Hematopoietic multipotent progenitor cell (in vitro differentiated cells): ENCODE results near the gene DOCK1. TPM values are rescaled to one million over a fixed set of nuclear protein-coding genes. Genes with fewer than 3 reads are reported as not detected.
"Not testable (repeated sequence)": the region's sequence is repeated elsewhere in the genome, so short reads cannot be mapped to it uniquely, and the experiment has no call there.

Experiments
- DNase-seq, 3 donors: peaks; one replicate each; pipeline ENCODE4 v3.0.0-alpha.2; 2011 to 2015; ENCODE audit warnings: low read depth in 2 of 3, low spot score in 2 of 3
- total RNA-seq: library from RNA; depleted of rRNA; stranded (reverse); fragments of >200 nt; gene quantifications from one replicate; pipeline ENCODE4 v1.2.3, GENCODE V29; 2012

DOCK1 gene
- total RNA-seq = 27.5 TPM

DNA sequence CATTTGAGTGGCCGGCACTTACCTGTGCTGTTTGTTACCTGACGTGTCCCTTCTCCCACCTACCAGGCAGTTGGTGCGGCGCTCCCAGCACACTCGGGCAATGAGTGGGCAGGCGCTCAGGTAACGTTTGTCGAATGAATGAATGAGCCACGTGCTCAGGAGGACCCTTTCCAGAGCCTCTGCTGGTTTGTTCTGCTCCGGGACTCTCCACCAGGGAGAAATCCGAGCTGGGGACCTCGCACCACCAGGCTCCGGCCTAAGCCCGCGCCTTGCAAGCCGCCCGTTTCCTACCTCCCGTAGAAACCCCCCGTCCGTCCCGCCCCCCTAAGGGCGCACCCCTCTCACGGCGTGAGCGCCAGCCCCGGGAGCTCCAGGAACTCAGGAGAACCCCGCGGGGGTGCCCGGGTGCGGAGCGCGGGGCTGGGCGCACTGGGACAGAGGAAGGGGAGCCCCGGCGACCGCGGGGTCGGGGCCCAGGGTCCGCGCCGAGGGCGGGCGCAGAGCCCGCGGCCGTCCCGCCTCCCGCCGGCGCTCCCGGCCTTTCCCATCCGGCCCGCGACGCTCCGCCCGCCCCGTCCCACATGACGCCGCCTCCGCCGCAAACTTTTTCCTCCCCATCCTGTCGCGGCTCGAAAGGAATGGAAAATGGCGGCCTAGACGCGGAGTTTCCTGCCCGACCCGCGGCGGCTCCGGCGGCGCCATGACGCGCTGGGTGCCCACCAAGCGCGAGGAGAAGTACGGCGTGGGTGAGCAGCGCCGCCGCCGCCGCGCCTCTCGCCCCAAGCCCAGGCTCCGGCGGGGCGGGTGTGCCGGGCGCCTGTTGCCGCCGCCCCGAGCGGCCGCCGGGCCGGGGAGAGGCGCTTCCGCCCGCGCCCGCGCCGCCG, at the start of gene DOCK1:
Gene DOCK1 (plus strand): TSS at position 611 of the 884 bp plus-strand sequence. CDS start 90 bp downstream, at position 701.
- peak in 2 of 3 donors; percentile 50 to 68 for DNase-seq

DNA sequence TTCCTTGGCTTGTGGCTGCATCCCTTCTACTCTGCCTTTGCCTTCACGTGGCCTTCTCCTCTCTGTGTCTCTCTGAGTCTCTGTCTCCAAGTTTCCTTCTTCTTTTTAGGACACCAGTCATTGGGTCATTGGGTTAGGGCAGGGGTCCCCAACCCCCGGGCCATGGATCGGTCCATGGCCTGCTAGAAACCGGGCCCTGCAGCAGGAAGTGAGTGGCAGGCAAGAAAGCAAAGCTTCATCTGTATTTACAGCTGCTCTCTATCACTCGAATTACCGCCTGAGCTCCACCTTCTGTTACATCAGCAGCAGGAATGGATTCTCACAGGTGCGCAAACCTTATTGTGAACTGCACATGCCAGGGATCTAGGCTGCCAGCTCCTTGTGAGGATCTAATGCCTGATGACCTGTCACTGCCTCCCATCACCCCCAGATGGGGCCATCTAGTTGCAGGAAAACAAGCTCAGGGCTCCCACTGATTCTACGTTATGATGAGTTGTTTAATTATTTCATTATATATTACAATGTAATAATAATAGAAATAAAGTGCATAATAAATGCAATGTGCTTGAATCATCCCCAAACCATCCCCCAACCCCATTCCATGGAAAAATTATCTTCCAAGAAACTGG, 47.9 kb upstream of the DOCK1 start:
- no peak for DNase-seq

DNA sequence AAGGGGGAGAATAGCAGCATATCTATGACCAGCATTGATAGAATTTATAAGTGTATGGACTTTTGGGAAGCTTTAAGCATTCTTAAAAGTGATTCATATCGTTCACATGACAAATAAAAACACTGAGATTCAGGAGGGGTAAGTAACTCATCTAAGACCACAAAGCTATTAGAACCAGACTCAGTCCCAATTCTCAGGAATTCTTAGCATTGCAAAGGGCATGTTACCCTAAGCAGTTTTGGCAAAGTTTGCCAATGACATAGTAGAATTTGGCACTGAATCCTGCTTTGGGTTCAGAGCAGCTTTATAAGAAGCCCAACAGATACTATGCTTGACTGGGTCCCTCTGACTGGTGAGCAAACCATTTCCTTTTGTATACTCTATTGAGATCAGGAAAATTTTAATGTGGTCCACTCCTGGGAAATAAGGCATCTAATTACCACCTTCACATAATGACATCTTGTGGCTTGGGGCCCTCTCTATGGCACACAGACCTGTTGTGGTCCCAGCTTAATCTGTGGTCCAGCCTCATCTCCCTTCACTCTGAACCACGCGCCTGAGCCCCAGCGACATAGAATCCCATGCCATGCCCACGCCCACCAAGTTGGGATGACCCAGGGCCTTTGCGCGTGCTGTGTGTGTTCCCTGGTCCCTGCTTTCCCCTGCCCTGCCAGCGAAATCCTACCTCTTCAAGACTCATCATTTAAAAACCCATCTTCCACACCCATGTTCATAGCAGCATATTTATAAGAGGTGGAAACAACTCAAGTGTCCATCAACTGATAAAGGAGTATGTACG, 37.5 kb upstream of the DOCK1 start:
- DNase-seq = no peak

DNA sequence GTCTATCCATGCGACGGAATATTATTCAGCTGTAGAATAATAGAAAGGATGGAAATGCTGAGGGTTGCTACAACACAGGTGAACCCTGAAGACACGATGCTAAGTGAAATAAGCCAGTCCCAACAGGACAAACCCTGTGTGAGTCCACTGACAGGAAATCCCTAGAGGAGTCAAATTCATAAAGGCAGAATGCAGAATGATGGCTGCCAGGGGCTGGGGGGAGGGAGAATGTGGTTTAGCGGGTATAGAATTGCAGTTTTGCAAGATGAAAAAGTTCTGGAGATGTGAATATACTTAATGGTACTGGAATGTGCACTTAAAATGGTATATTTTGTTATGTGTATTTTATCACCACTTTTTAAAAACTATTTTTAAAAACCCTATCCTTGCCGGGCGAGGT, 36.9 kb upstream of the DOCK1 start:
- DNase-seq = no peak

DNA sequence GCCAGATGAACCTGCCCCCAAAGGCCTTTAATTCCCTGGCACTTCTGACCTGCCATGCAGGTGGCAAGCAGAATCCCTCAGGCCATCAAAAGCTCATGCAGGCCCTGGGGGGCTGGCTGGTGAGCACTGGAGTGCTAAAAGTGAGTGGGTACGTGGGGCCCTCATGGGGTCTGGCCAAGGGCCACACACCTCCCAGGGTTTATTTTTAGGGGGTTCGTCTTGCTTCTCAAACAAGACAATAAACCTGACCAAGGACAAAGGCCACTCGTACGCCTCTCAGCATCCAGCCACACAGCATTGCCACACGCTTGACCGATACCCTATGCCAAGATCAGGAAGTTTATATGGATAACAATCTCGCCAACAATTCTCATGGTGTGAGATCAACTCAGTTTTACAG, 33.1 kb upstream of the DOCK1 start:
- no peak for DNase-seq

DNA sequence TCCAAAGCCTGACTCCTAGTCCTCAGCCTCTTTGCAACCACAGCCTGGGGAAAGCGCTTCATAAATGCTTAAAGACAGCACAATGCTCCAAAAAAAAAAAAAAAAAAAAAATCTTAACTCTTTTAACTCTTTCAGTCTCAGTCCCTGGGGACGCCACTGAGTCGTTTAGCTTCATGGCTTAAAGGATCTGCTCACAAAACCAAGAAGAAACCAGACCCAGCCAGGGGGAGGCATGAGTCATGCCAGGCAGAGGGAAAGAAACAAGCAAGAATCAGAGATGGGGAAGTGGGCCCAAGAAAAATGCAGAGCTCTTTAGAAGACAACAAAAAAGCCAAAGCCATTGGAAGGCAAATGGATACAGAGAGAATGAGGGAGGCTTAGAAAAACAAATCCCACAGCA, 32.5 kb upstream of the DOCK1 start:
- peak in 1 of 3 donors; percentile 21 for DNase-seq

DNA sequence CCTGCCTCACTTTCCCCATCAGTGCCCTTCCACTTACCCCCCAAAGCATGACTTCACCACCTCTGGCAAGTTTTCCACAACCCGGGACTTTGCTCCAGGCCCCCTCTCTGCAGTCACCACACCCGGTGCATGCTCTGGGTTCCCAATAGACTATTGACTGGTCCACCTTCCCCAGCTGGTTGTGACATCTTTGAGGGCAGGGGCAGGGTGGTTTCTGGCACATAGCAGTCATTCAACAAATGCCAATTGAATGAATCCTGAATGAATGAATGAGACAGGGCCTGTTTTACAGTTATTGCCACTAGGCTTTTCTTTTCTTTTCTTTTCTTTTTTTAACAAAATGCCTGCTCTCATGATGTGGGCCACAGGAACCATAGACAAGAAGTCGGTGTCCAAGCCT, 28.8 kb upstream of the DOCK1 start:
- DNase-seq = no peak

DNA sequence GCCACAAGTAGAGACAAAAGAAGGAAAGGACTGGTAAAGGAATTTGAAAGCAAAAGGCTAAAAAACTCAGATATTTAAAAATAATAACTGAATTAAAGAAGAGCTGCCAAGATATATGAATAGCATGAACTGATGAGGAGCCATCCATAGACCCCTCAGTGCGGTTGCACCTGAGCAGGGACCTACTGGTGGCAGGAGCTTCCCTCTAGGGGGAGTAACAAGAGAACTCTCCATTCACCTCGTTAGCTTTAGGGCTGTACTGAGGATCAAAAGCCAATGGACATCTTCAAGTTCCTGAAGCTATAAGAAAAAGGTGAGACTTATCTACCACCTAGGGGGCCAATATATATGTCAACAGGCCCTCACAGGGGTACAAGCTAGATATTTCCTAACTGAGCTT, 27.8 kb upstream of the DOCK1 start:
- DNase-seq = no peak

DNA sequence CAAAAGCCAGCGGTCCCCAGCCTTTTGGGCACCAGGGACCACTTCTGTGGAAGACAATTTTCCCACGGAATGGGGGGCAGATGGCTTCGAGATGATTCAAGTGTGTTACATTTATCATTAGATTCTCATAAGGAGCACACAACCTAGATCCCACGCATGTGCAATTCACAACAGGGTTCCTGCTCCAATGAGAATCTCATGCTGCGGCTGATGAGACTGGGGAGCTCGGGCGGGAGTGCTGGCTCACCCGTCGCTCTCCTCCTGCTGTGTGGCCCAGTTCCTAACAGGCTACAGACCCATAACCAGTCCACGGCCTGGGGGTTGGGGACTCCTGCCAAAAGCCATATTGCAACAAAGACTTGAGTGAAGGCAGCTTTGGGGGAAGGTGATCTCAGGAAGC, 26.6 kb upstream of the DOCK1 start:
- no peak for DNase-seq

DNA sequence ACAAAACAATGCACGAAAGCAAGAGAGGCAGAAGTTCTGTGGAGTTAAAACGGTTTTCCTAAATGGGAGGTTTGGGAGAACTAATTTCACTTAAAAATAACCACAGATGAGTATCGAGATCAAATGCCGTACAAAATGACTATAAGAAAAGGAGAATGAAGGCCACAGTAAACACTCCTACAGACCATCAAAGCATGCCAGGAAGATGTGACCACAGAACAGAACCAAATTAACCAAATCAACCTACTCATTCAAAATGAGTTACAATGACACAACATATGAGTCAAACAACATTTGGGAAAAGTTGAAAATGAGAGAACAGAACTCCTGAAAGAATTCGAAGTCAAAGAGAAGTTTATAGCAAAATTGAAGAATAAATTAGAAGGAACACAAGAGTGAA, 24.3 kb upstream of the DOCK1 start:
- DNase-seq = no peak

DNA sequence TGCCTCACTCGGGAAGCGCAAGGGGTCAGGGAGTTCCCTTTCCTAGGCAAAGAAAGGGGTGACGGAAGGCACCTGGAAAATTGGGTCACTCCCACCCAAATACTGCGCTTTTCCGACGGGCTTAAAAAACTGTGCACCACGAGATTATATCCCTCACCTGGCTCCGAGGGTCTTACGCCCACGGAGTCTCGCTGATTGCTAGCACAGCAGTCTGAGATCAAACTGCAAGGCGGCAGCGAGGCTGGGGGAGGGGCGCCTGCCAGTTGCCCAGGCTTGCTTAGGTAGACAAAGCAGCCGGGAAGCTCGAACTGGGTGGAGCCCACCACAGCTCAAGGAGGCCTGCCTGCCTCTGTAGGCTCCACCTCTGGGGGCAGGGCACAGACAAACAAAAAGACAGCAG, 23.2 kb upstream of the DOCK1 start:
- DNase-seq = not testable (repeated sequence)

DNA sequence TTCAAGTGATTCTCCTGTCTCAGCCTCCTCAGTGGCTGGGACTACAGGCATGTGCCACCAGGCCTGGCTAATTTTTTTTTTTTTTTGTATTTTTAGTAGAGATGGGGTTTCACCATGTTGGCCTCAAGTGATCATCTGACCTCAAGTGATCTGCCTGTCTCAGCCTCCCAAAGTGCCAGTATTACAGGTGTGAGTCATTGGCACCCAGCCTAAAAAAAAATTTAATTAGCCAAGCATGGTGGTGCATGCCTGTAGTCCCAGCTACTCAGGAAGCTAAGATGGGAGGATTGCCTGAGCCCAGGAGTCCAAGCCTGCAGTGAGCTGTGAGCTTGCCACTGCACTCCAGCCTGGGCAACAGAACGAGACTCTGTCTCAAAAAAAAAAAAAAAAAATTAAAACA, 16.8 kb upstream of the DOCK1 start:
- DNase-seq = not testable (repeated sequence)

DNA sequence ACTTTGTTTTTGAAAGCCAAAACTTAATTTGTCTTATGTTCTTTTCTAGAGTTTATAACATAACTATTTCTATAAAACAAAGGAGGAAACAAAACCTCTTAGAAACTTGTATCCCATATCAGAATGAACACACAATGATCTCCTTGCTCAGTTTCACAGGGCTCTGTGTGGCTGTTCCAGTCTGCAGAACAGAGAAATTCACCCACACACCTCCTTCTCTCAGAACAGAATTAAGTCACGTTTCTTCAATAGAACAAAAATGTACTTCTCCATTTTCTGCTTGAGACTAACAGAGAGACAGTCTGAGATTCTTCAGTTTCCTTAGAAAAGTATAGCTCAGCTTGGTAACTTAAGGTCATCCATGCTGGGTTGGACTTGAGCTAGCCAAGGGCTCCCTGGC, 15.8 kb upstream of the DOCK1 start:
- no peak for DNase-seq

DNA sequence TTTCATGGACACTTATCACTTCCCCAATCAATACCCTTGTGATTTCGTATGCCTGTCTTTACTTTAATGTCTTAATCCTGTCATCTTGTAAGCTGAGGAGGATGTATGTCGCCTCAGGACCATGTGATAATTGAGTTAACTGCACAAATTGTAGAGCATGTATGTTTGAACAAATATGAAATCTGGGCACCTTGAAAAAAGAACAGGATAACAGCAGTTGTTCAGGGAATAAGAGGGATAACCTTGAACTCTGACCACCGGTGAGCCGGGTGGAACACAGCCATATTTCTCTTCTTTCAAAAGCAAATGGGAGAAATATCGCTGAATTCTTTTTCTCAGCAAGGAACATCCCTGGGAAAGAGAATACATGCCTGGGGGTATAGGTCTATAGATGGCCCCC, 14.4 kb upstream of the DOCK1 start:
- DNase-seq = not testable (repeated sequence)

DNA sequence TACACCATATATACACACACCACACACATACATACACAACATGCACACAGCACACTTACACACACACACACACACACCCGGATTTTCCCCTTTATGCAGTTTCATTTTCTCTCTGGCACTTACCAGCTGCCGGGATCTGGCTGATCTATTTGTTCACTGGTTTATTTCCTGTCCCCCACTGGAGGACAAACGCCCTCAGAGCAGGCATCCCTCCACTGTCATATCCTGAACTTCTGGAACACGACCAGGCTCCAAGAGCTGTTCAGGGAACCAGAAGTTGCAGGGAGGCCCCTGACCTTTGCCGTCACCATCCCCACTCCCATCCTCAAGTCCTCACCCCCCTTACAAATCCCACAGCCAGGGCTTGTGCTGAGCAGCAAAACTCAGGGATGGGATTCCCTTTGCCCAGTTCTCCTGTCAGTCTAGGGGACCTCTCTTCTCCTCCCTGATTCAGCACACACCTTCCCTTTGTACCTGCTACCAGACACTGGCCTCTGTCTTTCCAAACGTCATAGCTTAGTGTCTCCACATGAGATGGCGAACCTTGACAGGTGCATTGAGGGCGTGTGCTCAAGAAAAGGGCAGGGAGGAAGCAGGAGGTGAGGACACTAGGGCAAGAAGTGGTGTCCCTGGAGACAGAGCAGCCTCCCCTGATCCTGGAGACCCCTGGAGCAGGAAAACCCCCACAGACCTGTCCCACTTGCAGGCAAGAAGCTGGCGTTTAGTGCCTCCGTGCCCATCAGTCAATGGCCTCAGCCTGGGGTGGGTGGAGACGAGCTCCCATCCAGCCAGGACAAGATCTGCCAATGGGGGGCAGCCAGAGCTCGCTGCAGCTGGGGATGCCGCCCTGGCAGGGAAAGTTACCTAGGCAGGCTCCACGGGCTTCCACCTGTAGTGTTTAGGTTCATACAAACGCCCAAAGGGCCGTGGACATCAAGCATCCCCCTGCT, 12.7 kb upstream of the DOCK1 start:
- peak in 1 of 3 donors; percentile 31 for DNase-seq

DNA sequence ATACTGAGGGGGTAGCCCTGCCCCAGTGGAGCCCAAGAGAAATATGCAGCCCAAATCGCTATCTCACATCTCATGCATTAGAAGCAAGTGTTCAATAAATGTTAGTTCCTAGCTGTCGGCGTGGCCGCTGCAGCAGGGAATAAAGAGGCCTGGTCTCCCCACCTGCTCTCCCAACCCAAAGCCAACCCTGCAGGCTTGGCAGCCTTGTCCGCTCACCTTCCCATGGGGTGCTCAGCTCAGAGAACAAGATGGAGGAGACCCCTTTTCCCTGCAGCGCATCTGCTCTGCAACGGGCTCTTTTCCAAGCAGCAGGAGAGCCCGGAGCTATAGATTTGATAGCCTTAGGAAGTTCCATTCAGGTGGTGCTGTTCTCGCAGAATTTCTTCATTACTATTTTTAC, 12.0 kb upstream of the DOCK1 start:
- no peak for DNase-seq

DNA sequence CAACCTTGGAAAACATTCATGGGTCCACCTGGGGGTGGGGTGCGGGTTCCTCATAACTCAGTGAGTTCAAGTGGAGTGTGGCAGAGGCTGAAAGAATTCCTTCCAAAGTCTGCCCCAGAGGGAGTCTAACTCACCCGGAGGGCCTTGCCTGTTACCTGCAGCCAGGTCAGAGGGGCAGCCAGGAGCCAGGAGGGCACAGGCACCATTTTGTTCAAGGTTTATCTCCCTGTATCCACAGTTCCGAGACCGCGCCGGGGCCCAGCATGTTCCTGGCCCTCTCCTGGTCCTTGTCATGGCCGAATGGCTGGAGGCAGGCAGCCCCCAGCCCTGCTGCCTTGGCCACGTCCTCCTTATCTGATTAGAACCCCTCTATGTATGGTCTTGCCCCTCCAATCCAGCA, 11.4 kb upstream of the DOCK1 start:
- DNase-seq = no peak

DNA sequence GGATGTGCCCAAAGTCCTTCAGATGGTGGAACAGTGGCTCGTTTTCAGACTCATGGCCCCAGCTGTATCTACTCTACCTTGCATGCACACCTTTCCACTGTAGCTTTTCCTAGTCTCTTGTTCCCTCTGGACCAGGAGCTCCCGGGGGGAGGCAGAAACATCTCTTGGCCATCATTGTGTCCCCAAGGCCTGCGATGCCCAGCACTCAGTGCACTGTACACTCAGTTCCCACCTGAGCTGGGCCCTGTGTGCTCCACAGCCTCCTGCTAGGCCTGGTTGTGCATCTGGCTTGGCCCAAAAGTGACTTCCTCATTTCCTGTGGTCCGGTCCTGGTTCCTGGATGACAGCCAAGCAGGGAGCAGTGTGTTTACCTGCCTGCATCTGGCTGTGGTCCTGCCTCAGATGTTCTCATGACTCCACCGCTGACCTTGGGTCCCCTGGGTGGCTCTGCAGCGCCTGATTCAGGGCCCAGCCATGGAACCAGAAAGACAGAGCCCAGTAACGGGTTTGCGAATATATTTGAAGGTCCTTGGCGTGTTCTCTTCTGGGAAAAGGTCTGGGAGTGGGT, 9.9 kb upstream of the DOCK1 start:
- DNase-seq = peak in 1 of 3 donors; percentile 55

DNA sequence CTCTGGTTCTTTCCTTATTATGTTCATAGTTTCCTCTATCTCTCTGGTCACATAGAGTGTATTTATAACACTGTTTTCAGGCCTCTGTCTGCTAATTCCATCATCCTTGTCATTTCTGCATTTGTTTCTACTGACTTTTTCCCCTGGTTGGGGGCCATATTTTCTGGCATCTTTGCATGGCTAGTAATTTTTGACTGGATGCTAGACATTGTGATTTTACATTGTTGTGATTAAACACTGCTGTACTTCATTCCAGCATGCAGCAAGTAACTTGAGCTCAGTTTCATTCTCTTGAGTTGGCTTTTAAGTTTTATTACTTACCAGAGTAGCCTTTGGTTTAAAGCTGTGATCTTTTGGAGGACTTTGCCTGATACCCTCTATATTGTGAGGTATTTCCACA, 6.8 kb upstream of the DOCK1 start:
- no peak for DNase-seq

DNA sequence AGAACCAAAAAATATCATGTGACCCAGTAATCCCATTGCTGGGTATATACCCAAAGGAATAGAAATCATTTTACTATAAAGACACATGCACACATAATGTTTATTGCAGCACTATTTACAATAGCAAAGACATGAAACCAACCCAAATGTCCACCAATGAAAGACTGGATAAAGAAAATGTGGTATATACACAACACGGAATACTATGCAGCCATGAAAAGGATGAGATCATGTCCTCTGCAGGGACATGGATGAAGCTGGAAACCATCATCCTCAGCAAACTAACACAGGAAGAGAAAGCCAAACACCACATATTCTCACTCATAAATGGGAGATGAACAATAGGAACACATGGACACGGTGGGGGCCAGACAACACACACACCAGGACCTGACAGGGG, 5.7 kb upstream of the DOCK1 start:
- DNase-seq = not testable (repeated sequence)
